OCI-LY3 (cell line): ENCODE results near the gene MEX3C.

ENCODE experiments used
- H2AFZ ChIP-seq: fragments of 200-600, 300-600 bp; shearing (Covaris generic); 2 replicates; pipeline ENCODE4 v1.6.0; 2014; ENCODE audit warnings: antibody characterized with exemption, low read depth, low read length
- H3K27ac ChIP-seq: fragments of 200-600, 300-600 bp; sonication (generic); 2 replicates; pipeline ENCODE4 v1.5.1; 2014; ENCODE audit warnings: mild to moderate bottlenecking, low read length, moderate library complexity, mixed read lengths
- H3K27me3 ChIP-seq: fragments of 200-600, 300-600 bp; sonication (generic); 2 replicates; pipeline ENCODE4 v1.6.1; 2014; ENCODE audit warnings: low read depth, low read length, mixed read lengths
- H3K36me3 ChIP-seq: fragments of 200-600, 300-600 bp; sonication (generic); replicated peaks from 2 replicates; pipeline ENCODE3; 2014; ENCODE audit warnings: low read depth, low read length, mixed read lengths
- H3K4me1 ChIP-seq: fragments of 300-600, 200-600 bp; sonication (generic); 2 replicates; pipeline ENCODE4 v1.6.1; 2014; ENCODE audit warnings: low read length, mixed read lengths
- H3K4me2 ChIP-seq: fragments of 200-600, 300-600 bp; sonication (generic); 2 replicates; pipeline ENCODE4 v1.6.1; 2014; ENCODE audit warnings: low read length, mixed read lengths
- H3K4me3 ChIP-seq: fragments of 300-600, 200-600 bp; sonication (generic); 2 replicates; pipeline ENCODE4 v1.5.1; 2014; ENCODE audit warnings: antibody characterized with exemption, mild to moderate bottlenecking, low read length, moderate library complexity
- H3K79me2 ChIP-seq: fragments of 300-600, 200-600 bp; shearing (Covaris generic); 2 replicates; pipeline ENCODE4 v1.6.1; 2014; ENCODE audit warnings: mild to moderate bottlenecking, low read length, mixed read lengths
- H3K9ac ChIP-seq: fragments of 300-600, 200-600 bp; shearing (Covaris generic); 2 replicates; pipeline ENCODE4 v1.6.0; 2014; ENCODE audit warnings: mild to moderate bottlenecking, low read length, moderate library complexity
- H3K9me3 ChIP-seq: fragments of 200-600, 300-600 bp; shearing (Covaris generic); 2 replicates; pipeline ENCODE4 v1.6.1; 2014; ENCODE audit warnings: low read length, mixed read lengths; ENCODE audit not compliant: insufficient read depth
- H4K20me1 ChIP-seq: fragments of 200-600, 300-600 bp; sonication (generic); 2 replicates; pipeline ENCODE4 v1.6.1; 2016; ENCODE audit warnings: low read length, mixed read lengths; ENCODE audit not compliant: insufficient read depth
- EZH2phosphoT487 ChIP-seq: fragments of 200-600 bp; shearing (Covaris generic); IDR thresholded peaks from 2 replicates; pipeline ENCODE4 v1.6.1; 2018; ENCODE audit warnings: antibody characterized with exemption, mixed run types, low read depth
- TF ChIP-seq, protein P1 (sequence below): fragments of 200-600, 300-600 bp; sonication (generic); IDR thresholded peaks from 2 replicates; pipeline ENCODE4 v1.5.1; 2014; ENCODE audit warnings: antibody characterized with exemption, low read length, low read depth

Gene MEX3C

DNA sequence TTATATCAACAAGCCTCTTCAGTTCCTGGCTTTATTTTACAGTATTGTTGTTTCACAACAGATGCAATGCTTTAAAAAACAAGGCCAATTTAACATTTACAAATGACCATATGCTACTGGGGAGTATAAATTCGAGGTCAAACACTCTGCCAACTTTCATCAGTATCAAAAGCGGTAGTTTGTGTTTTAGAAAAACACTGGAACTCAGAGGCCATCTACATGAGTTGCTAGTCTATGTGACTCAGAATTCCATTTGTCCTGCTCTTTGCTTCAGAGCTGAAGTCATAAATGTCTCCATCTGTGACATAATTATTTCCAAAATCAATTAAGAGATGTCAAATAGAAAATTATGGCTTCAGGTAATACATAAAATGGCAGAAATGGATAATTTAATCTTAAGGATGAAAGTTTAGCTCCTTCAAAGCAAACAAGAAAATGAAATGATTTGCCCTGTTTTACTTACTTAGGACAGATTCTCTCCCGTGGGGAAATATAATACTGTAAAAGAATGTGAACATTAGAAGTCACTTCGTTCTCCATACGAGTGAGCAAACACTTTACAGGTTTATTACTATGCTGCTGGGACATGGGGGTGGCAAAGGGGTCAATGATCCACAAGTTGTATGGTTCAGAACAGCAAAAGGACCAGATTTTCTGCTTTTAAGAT, 3.7 kb downstream of the MEX3C start:
- Histone ChIP-seq H3K27ac (peak overlapping the region; percentile 46), H3K79me2 (peaks cover 85% of the 10 kb centered on the region), H3K36me3 (peaks cover 53% of the 10 kb centered on the region), H3K27me3 (no peaks in the 10 kb centered on the region), H4K20me1 (peaks cover 65% of the 10 kb centered on the region), H3K4me2 (peak overlapping the region; percentile 83), H3K4me1 (peaks cover 61% of the 10 kb centered on the region), H3K4me3 (peak overlapping the region; percentile 78), H3K9ac (peak overlapping the region; percentile 91), H2AFZ (no peak overlapping the region), H3K9me3 (no peaks in the 10 kb centered on the region)
- no peak for TF ChIP-seq EZH2phosphoT487
- TF ChIP-seq, protein P1, sequence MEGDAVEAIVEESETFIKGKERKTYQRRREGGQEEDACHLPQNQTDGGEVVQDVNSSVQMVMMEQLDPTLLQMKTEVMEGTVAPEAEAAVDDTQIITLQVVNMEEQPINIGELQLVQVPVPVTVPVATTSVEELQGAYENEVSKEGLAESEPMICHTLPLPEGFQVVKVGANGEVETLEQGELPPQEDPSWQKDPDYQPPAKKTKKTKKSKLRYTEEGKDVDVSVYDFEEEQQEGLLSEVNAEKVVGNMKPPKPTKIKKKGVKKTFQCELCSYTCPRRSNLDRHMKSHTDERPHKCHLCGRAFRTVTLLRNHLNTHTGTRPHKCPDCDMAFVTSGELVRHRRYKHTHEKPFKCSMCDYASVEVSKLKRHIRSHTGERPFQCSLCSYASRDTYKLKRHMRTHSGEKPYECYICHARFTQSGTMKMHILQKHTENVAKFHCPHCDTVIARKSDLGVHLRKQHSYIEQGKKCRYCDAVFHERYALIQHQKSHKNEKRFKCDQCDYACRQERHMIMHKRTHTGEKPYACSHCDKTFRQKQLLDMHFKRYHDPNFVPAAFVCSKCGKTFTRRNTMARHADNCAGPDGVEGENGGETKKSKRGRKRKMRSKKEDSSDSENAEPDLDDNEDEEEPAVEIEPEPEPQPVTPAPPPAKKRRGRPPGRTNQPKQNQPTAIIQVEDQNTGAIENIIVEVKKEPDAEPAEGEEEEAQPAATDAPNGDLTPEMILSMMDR, result no peak

GRCh38 chr18:51192696-51193095, 4.8 kb downstream of the MEX3C start:
- H3K9me3 ChIP-seq, result no peaks in the 10 kb centered on the region
- peak overlapping the region; percentile 78 for H3K4me3 ChIP-seq
- peak overlapping the region; percentile 46 for H3K27ac ChIP-seq
- peak overlapping the region; percentile 83 for H3K4me2 ChIP-seq
- H2AFZ ChIP-seq, result no peak overlapping the region
- H3K9ac ChIP-seq, result peak overlapping the region; percentile 91
- H3K27me3 ChIP-seq, result no peaks in the 10 kb centered on the region
- peaks cover 96% of the 10 kb centered on the region for H3K79me2 ChIP-seq
- peaks cover 60% of the 10 kb centered on the region for H3K36me3 ChIP-seq
- H4K20me1 ChIP-seq, result peaks cover 75% of the 10 kb centered on the region
- no peak for TF ChIP-seq EZH2phosphoT487
- TF ChIP-seq, protein P1, result no peak
- H3K4me1 ChIP-seq, result peaks cover 70% of the 10 kb centered on the region

DNA sequence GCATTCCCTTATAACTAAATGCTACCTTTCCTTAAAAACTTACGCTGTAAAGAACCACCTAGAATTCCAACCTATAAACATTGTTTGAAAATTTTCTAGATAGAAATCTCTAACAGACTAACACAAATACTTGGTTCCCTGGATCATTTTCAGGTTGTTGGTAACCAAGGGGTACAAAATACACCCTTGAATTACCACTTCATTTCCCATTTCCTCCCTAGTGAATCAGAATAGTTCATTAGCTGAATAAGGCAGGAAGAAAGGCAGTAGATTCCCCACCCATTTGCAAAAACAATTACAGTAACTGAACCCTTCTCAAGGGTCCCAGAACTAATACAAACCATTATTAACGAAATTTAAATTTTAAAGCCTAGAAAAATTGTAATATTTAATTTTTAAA, 5.5 kb downstream of the MEX3C start:
- Histone ChIP-seq H3K4me1 (peaks cover 75% of the 10 kb centered on the region), H4K20me1 (peaks cover 82% of the 10 kb centered on the region), H3K9me3 (no peaks in the 10 kb centered on the region), H3K9ac (peak overlapping the region; percentile 91; the same call in 1 of the 2 replicates), H3K79me2 (peaks cover 100% of the 10 kb centered on the region), H3K4me3 (peak overlapping the region; percentile 78), H3K27ac (no peak overlapping the region), H3K4me2 (peak overlapping the region; percentile 83), H2AFZ (no peak overlapping the region), H3K27me3 (no peaks in the 10 kb centered on the region), H3K36me3 (peaks cover 62% of the 10 kb centered on the region)
- TF ChIP-seq EZH2phosphoT487, result no peak
- TF ChIP-seq, protein P1, result no peak

DNA sequence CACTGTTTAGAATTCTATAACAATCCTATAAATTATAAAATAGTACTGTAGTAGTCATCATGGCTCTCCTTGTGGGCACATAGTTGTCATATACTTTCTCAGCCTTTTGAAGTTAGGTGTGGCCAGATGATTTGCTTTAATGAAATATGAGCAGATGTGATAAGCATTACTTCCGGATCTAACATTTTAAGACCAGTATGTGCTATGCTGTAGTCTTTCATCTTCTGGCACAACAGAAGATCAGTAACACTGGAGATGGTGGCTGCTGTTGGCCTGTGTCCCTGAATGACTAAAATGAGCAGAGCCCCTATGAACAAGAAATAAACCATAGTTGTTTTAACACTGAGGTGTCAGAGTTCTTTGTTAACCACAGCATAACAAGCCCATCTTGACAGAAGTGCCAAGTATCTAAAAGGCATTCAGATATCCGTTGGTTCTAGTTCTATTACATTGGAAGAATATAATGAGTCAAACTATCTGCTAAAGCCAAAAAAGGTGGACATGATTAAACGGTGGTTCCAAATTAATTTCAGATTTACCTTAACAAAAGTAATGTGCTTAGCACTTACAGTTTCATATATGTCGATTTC, 6.3 kb downstream of the MEX3C start:
- peak overlapping the region; percentile 78; the same call in 1 of the 2 replicates for H3K4me3 ChIP-seq
- no peaks in the 10 kb centered on the region for H3K27me3 ChIP-seq
- peak overlapping the region; percentile 83 for H3K4me2 ChIP-seq
- H3K36me3 ChIP-seq, result peaks cover 70% of the 10 kb centered on the region
- H3K79me2 ChIP-seq, result peaks cover 100% of the 10 kb centered on the region
- no peak overlapping the region for H2AFZ ChIP-seq
- peaks cover 79% of the 10 kb centered on the region for H3K4me1 ChIP-seq
- no peaks in the 10 kb centered on the region for H3K9me3 ChIP-seq
- H3K27ac ChIP-seq, result no peak overlapping the region
- TF ChIP-seq, protein P1, result no peak
- no peak for TF ChIP-seq EZH2phosphoT487
- peaks cover 90% of the 10 kb centered on the region for H4K20me1 ChIP-seq
- H3K9ac ChIP-seq, result no peak overlapping the region
